ENCODE measurements around the gene MT3.
"Not testable (repeated sequence)": the region's sequence is repeated elsewhere in the genome, so short reads cannot be mapped to it uniquely, and the experiment has no call there.

MT3 gene

GRCh38 chr16:56580391-56581048 lies 8.8 kb upstream of the MT3 start:
- no peak for DNase-seq (ENCODE audit: low spot score)

GRCh38 chr16:56582911-56583310 lies 6.4 kb upstream of the MT3 start:
- not testable (repeated sequence) for DNase-seq (ENCODE audit: low spot score)

GRCh38 chr16:56583351-56584168 lies 5.8 kb upstream of the MT3 start:
- DNase-seq (ENCODE audit: low spot score) = no peak

- DNase-seq (ENCODE audit: low spot score) = no peak
Measured at GRCh38 chr16:56584276-56584675, 5.1 kb upstream of the MT3 start.

GRCh38 chr16:56588781-56589140 lies 567 bp upstream of the MT3 start:
- no peak for DNase-seq (ENCODE audit: low spot score)

GRCh38 chr16:56591377-56592060 lies 2.2 kb downstream of the MT3 start:
- no peak for DNase-seq (ENCODE audit: low spot score)

- no peak for DNase-seq (ENCODE audit: low spot score)
Measured at GRCh38 chr16:56593573-56594291, 4.4 kb downstream of the MT3 start.

GRCh38 chr16:56594292-56594619 lies 4.9 kb downstream of the MT3 start:
- no peak for DNase-seq (ENCODE audit: low spot score)

GRCh38 chr16:56600398-56600999 lies 11.2 kb downstream of the MT3 start:
- DNase-seq (ENCODE audit: low spot score) = peak; percentile 70

GRCh38 chr16:56601325-56601724 lies 12.0 kb downstream of the MT3 start:
- no peak for DNase-seq (ENCODE audit: low spot score)

- DNase-seq (ENCODE audit: low spot score) = peak; percentile 35
Measured at GRCh38 chr16:56603589-56603988, 14.3 kb downstream of the MT3 start.

GRCh38 chr16:56604966-56605365 lies 15.6 kb downstream of the MT3 start:
- no peak for DNase-seq (ENCODE audit: low spot score)

GRCh38 chr16:56605475-56605874 lies 16.1 kb downstream of the MT3 start:
- DNase-seq (ENCODE audit: low spot score) = no peak

- DNase-seq (ENCODE audit: low spot score) = peak; percentile 61
Measured at GRCh38 chr16:56606071-56606475, 16.7 kb downstream of the MT3 start.

GRCh38 chr16:56606476-56607108 lies 17.3 kb downstream of the MT3 start:
- DNase-seq (ENCODE audit: low spot score) = peak; percentile 76

GRCh38 chr16:56607109-56607618 lies 17.8 kb downstream of the MT3 start:
- DNase-seq (ENCODE audit: low spot score) = peak; percentile 87

- DNase-seq (ENCODE audit: low spot score) = no peak
Measured at GRCh38 chr16:56607675-56608042, 18.3 kb downstream of the MT3 start.

- peak; percentile 93 for DNase-seq (ENCODE audit: low spot score)
Measured at GRCh38 chr16:56608043-56608875, 18.9 kb downstream of the MT3 start, which contains the start of gene MT2A. Gene MT2A (plus strand): TSS chr16:56608584. CDS start chr16:56608656, 72 bp downstream.

- DNase-seq (ENCODE audit: low spot score) = no peak
Measured at GRCh38 chr16:56608876-56609462, 19.6 kb downstream of the MT3 start.

- peak; percentile 67 for DNase-seq (ENCODE audit: low spot score)
Measured at GRCh38 chr16:56609463-56609921, 20.2 kb downstream of the MT3 start.

Data from AG08396 (cell line).